H4 (cell line): ENCODE measurements around the gene FAM83D. TPM values are rescaled to one million over a fixed set of nuclear protein-coding genes. Genes with fewer than 3 reads are reported as not detected.

Experiments
- total RNA-seq: library from RNA; depleted of rRNA; stranded (reverse); fragments of >200 nt; shearing (Covaris generic); gene quantifications from 2 replicates; pipeline ENCODE4 v1.2.3, GENCODE V29; 2014; rRNA removed

Gene FAM83D
- total RNA-seq, 1 experiment from 2014 or later = 67.5 TPM

Other genes starting within 250 kb of the FAM83D start
- gene SLC32A1, start 201.9 kb upstream of the FAM83D start, total RNA-seq = not detected in 2 replicates
- gene ACTR5, start 178.0 kb upstream of the FAM83D start, total RNA-seq = 5.9 and 10.3 TPM in 2 replicates
- gene PPP1R16B, start 120.7 kb upstream of the FAM83D start, total RNA-seq = 0.16 TPM in 1 of 2 replicates, not detected in the other
- gene DHX35, start 35.9 kb downstream of the FAM83D start, total RNA-seq = 13.4 and 18.6 TPM in 2 replicates